SU-DHL-6 (cell line): ENCODE measurements around the gene ZBTB8B.

Source experiments
- H2AFZ ChIP-seq: fragments of 200-600 bp; sonication (generic); 2 replicates; pipeline ENCODE4 v1.6.1; 2014; ENCODE audit warnings: low read depth, mild to moderate bottlenecking, moderate library complexity, mixed read lengths, antibody characterized with exemption, low read length; ENCODE audit not compliant: severe bottlenecking
- H3F3A ChIP-seq: fragments of 200-600 bp; shearing (Covaris generic); 2 replicates; pipeline ENCODE4 v1.6.0; 2016; ENCODE audit warnings: antibody characterized with exemption, mild to moderate bottlenecking; ENCODE audit not compliant: insufficient read depth
- H3K27ac ChIP-seq: fragments of 200-600 bp; sonication (generic); 2 replicates; pipeline ENCODE4 v1.5.1; 2016; ENCODE audit warnings: low read depth, mild to moderate bottlenecking, low read length, moderate library complexity, mixed read lengths
- H3K27me3 ChIP-seq: fragments of 200-600 bp; sonication (generic), shearing (Covaris generic); 2 replicates; pipeline ENCODE4 v1.6.0; 2014; ENCODE audit warnings: mild to moderate bottlenecking, low read length
- H3K36me3 ChIP-seq: fragments of 200-600 bp; sonication (generic); 2 replicates; pipeline ENCODE4 v1.6.1; 2014; ENCODE audit warnings: mild to moderate bottlenecking, low read length, mixed read lengths
- H3K4me2 ChIP-seq: fragments of 300-600, 200-600 bp; shearing (Covaris generic), sonication (generic); 2 replicates; pipeline ENCODE4 v1.6.0; 2014; ENCODE audit warnings: low read length, low read depth, mild to moderate bottlenecking; ENCODE audit not compliant: poor library complexity, severe bottlenecking
- H3K4me3 ChIP-seq: fragments of 200-600 bp; sonication (generic); 2 replicates; pipeline ENCODE4 v1.5.1; 2014; ENCODE audit warnings: antibody characterized with exemption, low read length, mild to moderate bottlenecking, mixed read lengths; ENCODE audit not compliant: insufficient read depth, poor library complexity, severe bottlenecking
- H3K79me2 ChIP-seq: fragments of 200-600 bp; sonication (generic); 2 replicates; pipeline ENCODE4 v1.6.1; 2014; ENCODE audit warnings: mild to moderate bottlenecking, low read length, moderate library complexity; ENCODE audit not compliant: insufficient read depth
- H3K9ac ChIP-seq: fragments of 200-600 bp; sonication (generic); 2 replicates; pipeline ENCODE4 v1.7.0; 2014; ENCODE audit warnings: mild to moderate bottlenecking, low read length
- H3K9me2 ChIP-seq: fragments of 200-600 bp; sonication (generic); replicated peaks from 2 replicates; pipeline ENCODE4 v1.6.1; 2014; ENCODE audit warnings: low read length; ENCODE audit not compliant: insufficient read depth
- H3K9me3 ChIP-seq: fragments of 200-600 bp; sonication (generic); 2 replicates; pipeline ENCODE4 v1.6.1; 2014; ENCODE audit warnings: low read length, mixed read lengths; ENCODE audit not compliant: insufficient read depth
- H4K20me1 ChIP-seq: fragments of 200-600 bp; sonication (generic); 2 replicates; pipeline ENCODE4 v1.6.1; 2014; ENCODE audit warnings: low read depth, mild to moderate bottlenecking, antibody characterized with exemption, low read length, moderate library complexity, mixed read lengths
- EZH2phosphoT487 ChIP-seq: fragments of 200-600 bp; sonication (generic), shearing (Covaris generic); conservative IDR thresholded peaks from 2 replicates; pipeline ENCODE4 v1.6.1; 2018; ENCODE audit warnings: mild to moderate bottlenecking, antibody characterized with exemption, low read length, moderate library complexity, mixed read lengths
- TF ChIP-seq, protein P1 (sequence below): fragments of 200-600 bp; sonication (generic); IDR thresholded peaks from one replicate; pipeline ENCODE4 v1.5.1; 2017; ENCODE audit warnings: antibody characterized with exemption, mild to moderate bottlenecking, low read length, moderate library complexity; ENCODE audit not compliant: insufficient read depth, poor library complexity, severe bottlenecking

Gene ZBTB8B

DNA sequence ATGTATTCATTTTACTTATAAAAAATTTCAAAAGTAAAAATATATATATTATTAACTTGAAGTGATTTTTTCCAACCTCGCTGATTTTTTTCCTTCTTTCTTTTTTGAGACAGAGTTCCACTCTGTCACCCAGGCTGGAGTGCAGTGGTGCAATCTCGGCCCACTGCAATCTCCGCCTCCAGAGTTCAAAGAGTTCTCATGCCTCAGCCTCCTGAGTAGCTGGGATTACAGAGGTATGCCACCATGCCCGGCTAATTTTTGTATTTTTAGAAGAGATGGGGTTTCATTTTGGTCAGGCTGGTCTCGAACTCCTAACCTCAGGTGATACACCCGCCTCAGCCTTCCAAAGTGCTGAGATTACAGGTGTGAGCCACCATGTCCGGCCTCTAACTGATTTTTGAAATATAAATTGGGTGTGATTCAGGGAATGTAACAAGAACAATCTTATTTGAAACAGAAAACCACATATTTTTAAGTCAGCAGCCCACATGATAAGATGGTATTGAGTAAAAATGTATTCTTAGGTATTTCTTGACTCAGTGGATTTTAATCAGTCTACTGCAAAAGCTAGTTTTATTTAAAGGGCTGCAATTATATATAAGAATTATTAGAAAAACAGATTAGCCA, 30.0 kb downstream of the ZBTB8B start:
- no peak for TF ChIP-seq EZH2phosphoT487
- TF ChIP-seq, protein P1, sequence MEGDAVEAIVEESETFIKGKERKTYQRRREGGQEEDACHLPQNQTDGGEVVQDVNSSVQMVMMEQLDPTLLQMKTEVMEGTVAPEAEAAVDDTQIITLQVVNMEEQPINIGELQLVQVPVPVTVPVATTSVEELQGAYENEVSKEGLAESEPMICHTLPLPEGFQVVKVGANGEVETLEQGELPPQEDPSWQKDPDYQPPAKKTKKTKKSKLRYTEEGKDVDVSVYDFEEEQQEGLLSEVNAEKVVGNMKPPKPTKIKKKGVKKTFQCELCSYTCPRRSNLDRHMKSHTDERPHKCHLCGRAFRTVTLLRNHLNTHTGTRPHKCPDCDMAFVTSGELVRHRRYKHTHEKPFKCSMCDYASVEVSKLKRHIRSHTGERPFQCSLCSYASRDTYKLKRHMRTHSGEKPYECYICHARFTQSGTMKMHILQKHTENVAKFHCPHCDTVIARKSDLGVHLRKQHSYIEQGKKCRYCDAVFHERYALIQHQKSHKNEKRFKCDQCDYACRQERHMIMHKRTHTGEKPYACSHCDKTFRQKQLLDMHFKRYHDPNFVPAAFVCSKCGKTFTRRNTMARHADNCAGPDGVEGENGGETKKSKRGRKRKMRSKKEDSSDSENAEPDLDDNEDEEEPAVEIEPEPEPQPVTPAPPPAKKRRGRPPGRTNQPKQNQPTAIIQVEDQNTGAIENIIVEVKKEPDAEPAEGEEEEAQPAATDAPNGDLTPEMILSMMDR: no peak

DNA sequence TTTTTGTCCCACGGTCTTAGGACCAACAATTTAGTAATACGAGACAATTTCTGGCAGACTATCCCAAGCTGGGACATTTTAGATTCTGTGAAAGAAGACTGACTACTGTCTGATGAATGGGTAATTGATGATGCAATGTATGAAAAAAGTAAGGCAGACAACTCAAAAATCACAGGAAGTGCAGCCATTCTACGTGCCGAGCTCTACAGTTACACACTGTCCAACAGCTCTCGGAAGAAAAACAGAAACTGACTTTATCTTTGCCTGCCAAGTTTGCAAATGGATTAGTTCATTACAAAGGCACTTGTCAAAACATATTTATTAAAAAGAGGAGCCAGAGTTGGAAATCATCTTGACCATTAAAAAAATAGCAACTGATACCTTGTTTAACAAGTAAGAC, 31.3 kb downstream of the ZBTB8B start:
- Histone ChIP-seq H4K20me1 (no peaks in the 10 kb centered on the region), H3K9ac (no peak overlapping the region), H3K4me2 (no peak overlapping the region), H3K27me3 (no peaks in the 10 kb centered on the region), H3K36me3 (no peaks in the 10 kb centered on the region), H3K79me2 (no peaks in the 10 kb centered on the region), H3K9me3 (no peaks in the 10 kb centered on the region), H3K27ac (no peak overlapping the region), H3F3A (no peaks in the 10 kb centered on the region), H3K9me2 (no peaks in the 10 kb centered on the region), H3K4me3 (no peak overlapping the region), H2AFZ (no peak overlapping the region)
- no peak for TF ChIP-seq EZH2phosphoT487
- TF ChIP-seq, protein P1: no peak

More for the DNA sequence above, 30.0 kb downstream of the ZBTB8B start:
- Histone ChIP-seq H3K9me2 (no peaks in the 10 kb centered on the region), H3F3A (no peaks in the 10 kb centered on the region), H3K79me2 (no peaks in the 10 kb centered on the region), H4K20me1 (no peaks in the 10 kb centered on the region), H3K27ac (no peak overlapping the region), H3K9ac (no peak overlapping the region), H3K27me3 (no peaks in the 10 kb centered on the region), H3K4me2 (no peak overlapping the region), H3K4me3 (no peak overlapping the region), H3K9me3 (no peaks in the 10 kb centered on the region), H2AFZ (no peak overlapping the region), H3K36me3 (no peaks in the 10 kb centered on the region)

DNA sequence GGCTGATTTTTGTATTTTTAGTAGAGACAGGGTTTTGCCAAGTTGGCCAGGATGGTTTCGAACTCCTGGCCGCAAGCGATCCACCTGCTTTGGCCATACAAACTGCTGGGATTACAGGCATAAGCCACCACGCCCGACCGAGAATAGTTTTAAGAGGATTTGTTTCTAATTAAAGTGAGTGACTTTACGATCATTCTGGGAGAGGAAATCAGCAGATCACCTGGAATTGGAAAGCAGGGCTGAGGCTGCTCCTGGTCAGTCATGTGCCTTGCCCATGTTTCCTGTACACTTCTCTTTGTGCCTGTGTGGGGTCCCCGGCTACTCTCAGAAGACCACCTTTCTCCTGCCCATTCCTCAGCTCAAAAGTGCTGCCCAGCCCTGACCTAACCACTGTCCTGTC, 33.9 kb downstream of the ZBTB8B start:
- H3K9me2 ChIP-seq: no peaks in the 10 kb centered on the region
- no peaks in the 10 kb centered on the region for H3F3A ChIP-seq
- H2AFZ ChIP-seq: no peak overlapping the region
- no peaks in the 10 kb centered on the region for H3K79me2 ChIP-seq
- no peaks in the 10 kb centered on the region for H3K9me3 ChIP-seq
- H4K20me1 ChIP-seq: no peaks in the 10 kb centered on the region
- no peak overlapping the region for H3K4me2 ChIP-seq
- no peaks in the 10 kb centered on the region for H3K27me3 ChIP-seq
- H3K4me3 ChIP-seq: no peak overlapping the region
- H3K9ac ChIP-seq: no peak overlapping the region
- no peak overlapping the region for H3K27ac ChIP-seq
- no peak for TF ChIP-seq EZH2phosphoT487
- TF ChIP-seq, protein P1: no peak
- H3K36me3 ChIP-seq: no peaks in the 10 kb centered on the region
